ENCODE measurements around the gene TBC1D4. TPM values are rescaled to one million over a fixed set of nuclear protein-coding genes. Genes with fewer than 3 reads are reported as not detected.

The TBC1D4 gene
- total and polyA plus RNA-seq, 9 of the 15 experiments (the other 6 are each of a cell fraction or from before 2014, with no cell fraction given), result 2.8 to 12.3 (median 7.0) TPM

- FAIRE-seq (no peak), ATAC-seq (peak; percentile 47; the same call in 2 of the 3 replicates), DNase-seq (ENCODE audit: extremely low read depth in 1 of 4, low spot score in 3 of 4) (peak in 1 of 4 experiments; percentile 24)
- no peaks in the 10 kb centered on the region for H3K27me3 ChIP-seq (ENCODE audit: control insufficient read depth in 2 of 2, insufficient read depth in 2 of 2, low read length in 2 of 2)
- peaks cover 0 to 1% of the 10 kb centered on the region in 2 experiments; a peak in 1 of 5 replicates for H3K4me1 ChIP-seq (replicated peaks in 1 of 2; ENCODE audit: control insufficient read depth in 2 of 2, insufficient read depth in 2 of 2, low read length in 2 of 2)
- H3K4me3 ChIP-seq, result no peak overlapping the region
- H3K9me3 ChIP-seq (replicated peaks; ENCODE audit: control insufficient read depth, insufficient read depth, low read depth, low read length), result no peaks in the 10 kb centered on the region
- no TSS peak for BruUV-seq (replicated peaks)
- H3K4me2 ChIP-seq (ENCODE audit: insufficient read depth, low read length), result 0 out of 2 replicates have a peak overlapping the region, but pooled peaks have one; percentile 11
- no peaks in the 10 kb centered on the region for H4K20me1 ChIP-seq (replicated peaks; ENCODE audit: control insufficient read depth, insufficient read depth, low read length)
- no peak overlapping the region; the same call in 1 of the 2 replicates for H2AFZ ChIP-seq (ENCODE audit: low read depth, low read length)
- intact Hi-C loops (cut with micrococcal nuclease), result no loop called here
- H3K27ac ChIP-seq (ENCODE audit: extremely low read depth, low read depth, low read length), result peak overlapping the region; percentile 55
- CTCF ChIA-PET (ENCODE audit: low intra/inter-chr PET ratio), result no interaction called here
- H3K36me3 ChIP-seq (ENCODE audit: control insufficient read depth, insufficient read depth, low read length), result no peaks in the 10 kb centered on the region
- H3K79me2 ChIP-seq (ENCODE audit: control insufficient read depth, insufficient read depth, low read length), result peaks cover 5% of the 10 kb centered on the region; the same call in 2 of the 3 replicates
- 6% methylated on average over 5 of the region's 5 CpGs for WGBS (ENCODE audit: insufficient coverage, low coverage, missing lambda C conversion rate)
- in situ Hi-C loops (cut with MboI), result no loop called here
- H3K9me1 ChIP-seq (ENCODE audit: control insufficient read depth, insufficient read depth, low read length), result no peaks in the 10 kb centered on the region
- TF ChIP-seq FOSL1 (tag; conservative IDR thresholded peaks at IDR 0.05) (peak; percentile 32; the same call in 1 of the 2 replicates), EP300 (IDR thresholded peaks at IDR 0.05; ENCODE audit: low read length) (no peak), MEF2A (IDR thresholded peaks at IDR 0.05; ENCODE audit: control insufficient read depth, low read depth, low read length) (peak; percentile 80; the same call in 1 of the 2 replicates)
- POLR2A ChIA-PET, result no interaction called here
- no peak overlapping the region; a peak in 1 of 4 replicates for H3K9ac ChIP-seq (ENCODE audit: insufficient read depth in 1 of 2, low read depth in 2 of 2, low read length in 2 of 2)
Measured at GRCh38 chr13:75365724-75366173, 116.2 kb downstream of the TBC1D4 start.

GRCh38 chr13:75364131-75364713 lies 117.7 kb downstream of the TBC1D4 start:
- Histone ChIP-seq H3K4me3 (no peak overlapping the region), H3K4me2 (ENCODE audit: insufficient read depth, low read length) (no peak overlapping the region), H3K4me1 (replicated peaks in 1 of 2; ENCODE audit: control insufficient read depth in 2 of 2, insufficient read depth in 2 of 2, low read length in 2 of 2) (no peaks in the 10 kb centered on the region), H3K9ac (ENCODE audit: insufficient read depth in 1 of 2, low read depth in 2 of 2, low read length in 2 of 2) (no peak overlapping the region), H3K36me3 (ENCODE audit: control insufficient read depth, insufficient read depth, low read length) (no peaks in the 10 kb centered on the region), H3K27ac (ENCODE audit: extremely low read depth, low read depth, low read length) (no peak overlapping the region), H3K79me2 (ENCODE audit: control insufficient read depth, insufficient read depth, low read length) (no peaks in the 10 kb centered on the region; the same call in 1 of the 3 replicates), H3K27me3 (ENCODE audit: control insufficient read depth in 2 of 2, insufficient read depth in 2 of 2, low read length in 2 of 2) (no peaks in the 10 kb centered on the region), H2AFZ (ENCODE audit: low read depth, low read length) (no peak overlapping the region), H3K9me3 (replicated peaks; ENCODE audit: control insufficient read depth, insufficient read depth, low read depth, low read length) (no peaks in the 10 kb centered on the region), H4K20me1 (replicated peaks; ENCODE audit: control insufficient read depth, insufficient read depth, low read length) (no peaks in the 10 kb centered on the region), H3K9me1 (ENCODE audit: control insufficient read depth, insufficient read depth, low read length) (no peaks in the 10 kb centered on the region)
- intact Hi-C loops (cut with micrococcal nuclease) (no loop called here), in situ Hi-C loops (cut with MboI) (no loop called here)
- POLR2A ChIA-PET, result no interaction called here
- ATAC-seq (no peak), DNase-seq (ENCODE audit: extremely low read depth in 1 of 4, low spot score in 3 of 4) (no peak), FAIRE-seq (no peak)
- CTCF ChIA-PET (ENCODE audit: low intra/inter-chr PET ratio), result no interaction called here
- WGBS (ENCODE audit: insufficient coverage, low coverage, missing lambda C conversion rate), result 39% methylated on average over 3 of the region's 3 CpGs
- BruUV-seq (replicated peaks), result no TSS peak
- no peak for TF ChIP-seq ZNF407 (IDR thresholded peaks at IDR 0.05; ENCODE audit: low read depth)

Data from K562 (cell line).